Immature natural killer cell (primary cell): ENCODE data around the gene FGF14. TPM values are rescaled to one million over a fixed set of nuclear protein-coding genes. Genes with fewer than 3 reads are reported as not detected.

Experiments used
- DNase-seq, 3 donors: peaks; one replicate each; pipeline ENCODE4 v3.0.0; 2022; ENCODE audit warnings: mixed read lengths in 1 of 3
- H3K27ac Mint-ChIP-seq, 6 donors: one replicate each; pipeline ENCODE4 v1.8.0; 2020; ENCODE audit warnings: mixed read lengths in 6 of 6, mild to moderate bottlenecking in 5 of 6, inconsistent platforms in 4 of 6, moderate library complexity in 3 of 6
- H3K27me3 Mint-ChIP-seq, 3 donors: one replicate each; pipeline ENCODE4 v1.8.0; 2020 to 2021; ENCODE audit warnings: low read depth in 3 of 3, mild to moderate bottlenecking in 3 of 3, mixed read lengths in 3 of 3, moderate library complexity in 3 of 3, inconsistent platforms in 1 of 3
- H3K36me3 Mint-ChIP-seq, 3 donors: one replicate each; pipeline ENCODE4 v1.8.0; 2020; ENCODE audit warnings: mixed read lengths in 3 of 3, inconsistent platforms in 2 of 3, mild to moderate bottlenecking in 2 of 3
- H3K4me1 Mint-ChIP-seq, 2 donors: one replicate each; pipeline ENCODE4 v1.8.0; 2020; ENCODE audit warnings: inconsistent platforms in 2 of 2, mild to moderate bottlenecking in 2 of 2, mixed read lengths in 2 of 2, moderate library complexity in 1 of 2
- H3K4me3 Mint-ChIP-seq, 5 donors: one replicate each; pipeline ENCODE4 v1.8.0; 2020; ENCODE audit warnings: mild to moderate bottlenecking in 5 of 5, mixed read lengths in 5 of 5, inconsistent platforms in 3 of 5, moderate library complexity in 3 of 5
- H3K9me3 Mint-ChIP-seq, 6 donors: one replicate each; pipeline ENCODE4 v1.8.0; 2020; ENCODE audit warnings: mild to moderate bottlenecking in 6 of 6, mixed read lengths in 6 of 6, inconsistent platforms in 4 of 6, moderate library complexity in 3 of 6
- polyA plus RNA-seq, 3 donors: library from polyadenylated mRNA; unstranded; fragments of 300-500 nt; fragmentation: Illumina TruSeq; gene quantifications; one replicate each; pipeline ENCODE4 v1.2.3, GENCODE V29; 2021

The FGF14 gene
- polyA plus RNA-seq, 3 donors from 2014 or later: not detected

- H3K4me3 Mint-ChIP-seq: no peak overlapping the region
- no peak for DNase-seq
- H3K27ac Mint-ChIP-seq: no peak overlapping the region
- H3K9me3 Mint-ChIP-seq: peaks cover 0 to 12% (median 0%) of the 10 kb centered on the region in 6 donors
- H3K27me3 Mint-ChIP-seq: peaks cover 0 to 3% (median 0%) of the 10 kb centered on the region in 3 donors
- H3K36me3 Mint-ChIP-seq: no peaks in the 10 kb centered on the region
- no peaks in the 10 kb centered on the region for H3K4me1 Mint-ChIP-seq
These were observed 710.4 kb downstream of the FGF14 start for GRCh38 chr13:101691341-101691860.

DNA sequence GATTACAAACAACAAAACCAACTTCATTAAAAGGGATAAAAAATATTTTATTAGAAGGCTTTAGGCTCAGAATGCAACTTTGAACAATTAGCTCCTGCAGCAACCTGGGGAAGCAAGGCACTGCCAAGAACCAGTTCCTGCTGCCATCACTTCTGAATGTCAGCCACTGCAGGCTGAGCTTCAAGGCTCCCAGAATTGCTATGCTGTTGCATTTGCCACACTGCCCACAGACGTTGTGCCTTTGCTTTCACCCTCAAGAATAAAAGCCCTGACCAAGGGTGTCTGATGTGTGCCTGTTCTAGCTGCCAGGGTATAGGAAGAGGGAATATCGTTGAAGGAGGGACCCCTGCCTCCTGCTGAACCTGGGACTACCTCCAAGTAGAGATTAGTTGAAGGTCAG lies 711.0 kb downstream of the FGF14 start:
- H3K4me3 Mint-ChIP-seq: no peak overlapping the region
- H3K36me3 Mint-ChIP-seq: no peaks in the 10 kb centered on the region
- H3K27me3 Mint-ChIP-seq: peaks cover 0 to 3% (median 0%) of the 10 kb centered on the region in 3 donors
- no peaks in the 10 kb centered on the region for H3K4me1 Mint-ChIP-seq
- H3K9me3 Mint-ChIP-seq: peaks cover 0 to 12% (median 0%) of the 10 kb centered on the region in 6 donors
- H3K27ac Mint-ChIP-seq: no peak overlapping the region
- DNase-seq: no peak

GRCh38 chr13:101686003-101686402 lies 715.8 kb downstream of the FGF14 start:
- Mint-ChIP-seq H3K27me3 (peaks cover 0 to 2% (median 1%) of the 10 kb centered on the region in 3 donors), H3K36me3 (no peaks in the 10 kb centered on the region), H3K4me3 (no peak overlapping the region), H3K9me3 (peaks cover 0 to 12% (median 0%) of the 10 kb centered on the region in 6 donors), H3K27ac (no peak overlapping the region), H3K4me1 (no peaks in the 10 kb centered on the region)
- DNase-seq: no peak

DNA sequence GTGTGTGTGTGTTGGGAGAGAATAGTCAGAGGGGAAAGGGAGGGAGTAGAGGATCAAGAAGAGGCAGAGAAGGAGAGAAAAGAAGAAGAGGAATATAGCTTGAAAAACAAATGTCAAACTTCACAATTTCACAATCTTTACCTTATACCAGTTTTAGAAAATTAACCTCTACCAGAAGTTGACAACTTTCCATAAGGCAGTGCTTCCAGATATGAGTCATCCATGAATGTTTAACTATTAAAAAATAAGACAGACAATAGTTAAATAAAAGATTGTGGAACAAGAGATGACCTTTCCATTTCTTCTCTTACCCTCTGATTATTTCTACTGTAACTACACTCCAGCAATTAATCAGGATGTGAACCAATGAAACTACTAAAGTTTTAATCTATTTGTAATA lies 720.0 kb downstream of the FGF14 start:
- no peak for DNase-seq
- no peaks in the 10 kb centered on the region for H3K9me3 Mint-ChIP-seq
- no peaks in the 10 kb centered on the region for H3K36me3 Mint-ChIP-seq
- H3K27ac Mint-ChIP-seq: no peak overlapping the region
- H3K27me3 Mint-ChIP-seq: peaks cover 0 to 2% (median 1%) of the 10 kb centered on the region in 3 donors
- H3K4me1 Mint-ChIP-seq: no peaks in the 10 kb centered on the region
- H3K4me3 Mint-ChIP-seq: no peak overlapping the region

DNA sequence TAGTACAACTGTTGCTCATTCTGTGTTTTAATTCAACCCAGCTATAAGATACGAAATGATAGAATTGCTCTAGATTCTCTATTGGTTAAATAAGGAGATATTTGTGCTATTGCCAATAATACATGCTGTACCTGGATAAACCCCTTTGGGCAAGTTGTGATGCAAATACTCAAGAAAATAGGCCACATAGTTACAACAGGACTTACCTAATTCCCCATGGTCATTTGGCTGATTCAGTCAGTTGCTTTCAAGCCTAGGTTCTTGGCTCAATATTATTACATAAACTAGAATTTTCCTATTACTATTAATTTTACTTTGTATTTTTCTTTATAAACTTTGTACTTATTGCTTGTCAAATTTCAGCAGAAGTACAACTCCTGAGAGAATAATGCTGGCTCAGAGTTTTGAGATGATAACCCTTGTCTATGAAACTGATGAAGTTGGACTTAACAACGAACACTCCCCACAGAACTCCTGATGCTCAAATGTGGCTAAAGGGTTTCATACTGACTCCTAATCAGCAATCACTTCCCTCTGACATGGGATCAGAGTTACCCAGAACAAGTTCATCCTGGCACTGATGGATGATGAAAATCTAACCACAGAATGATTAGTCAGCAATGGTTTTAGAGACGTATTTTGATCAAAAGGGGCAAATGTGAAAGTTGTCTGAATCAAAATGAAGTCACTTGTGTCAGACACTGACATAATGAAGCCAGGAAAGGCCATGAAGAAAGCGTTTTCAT lies 728.3 kb downstream of the FGF14 start:
- DNase-seq: no peak
- Mint-ChIP-seq H3K4me3 (no peak overlapping the region), H3K36me3 (no peaks in the 10 kb centered on the region), H3K27ac (no peak overlapping the region), H3K4me1 (no peaks in the 10 kb centered on the region), H3K27me3 (peaks cover 0 to 2% (median 2%) of the 10 kb centered on the region in 3 donors), H3K9me3 (peaks cover 0 to 5% (median under 1%) of the 10 kb centered on the region in 6 donors)

- H3K27me3 Mint-ChIP-seq: no peaks in the 10 kb centered on the region
- no peak overlapping the region for H3K27ac Mint-ChIP-seq
- no peaks in the 10 kb centered on the region for H3K4me1 Mint-ChIP-seq
- DNase-seq: no peak
- no peak overlapping the region for H3K4me3 Mint-ChIP-seq
- H3K36me3 Mint-ChIP-seq: no peaks in the 10 kb centered on the region
- peaks cover 0 to 5% (median 0%) of the 10 kb centered on the region in 6 donors for H3K9me3 Mint-ChIP-seq
These were observed 740.0 kb downstream of the FGF14 start for GRCh38 chr13:101661839-101662238.

Other genes starting within 250 kb of the FGF14 start
- 10 to 100 TPM; 15.1 to 57.4 (median 37.6) TPM for gene TPP2, start 194.9 kb upstream of the FGF14 start, polyA plus RNA-seq